Smooth muscle cell (in vitro differentiated cells): ENCODE data around the gene PLBD2. TPM values are rescaled to one million over a fixed set of nuclear protein-coding genes. Genes with fewer than 3 reads are reported as not detected.
"Not testable (repeated sequence)": the region's sequence is repeated elsewhere in the genome, so short reads cannot be mapped to it uniquely, and the experiment has no call there.

Source experiments
- DNase-seq: peaks from one replicate; lab custom pipeline; 2025; ENCODE audit not compliant: unreplicated experiment; lab: John Stamatoyannopoulos, UW
- H2AFZ ChIP-seq: fragments of 200-600 bp; sonication (generic); 2 replicates; pipeline ENCODE4 v1.6.0; 2016; ENCODE audit warnings: antibody characterized with exemption, low read depth, mild to moderate bottlenecking
- H3F3A ChIP-seq: fragments of 200-600 bp; sonication (generic); 2 replicates; pipeline ENCODE4 v1.6.0; 2017; ENCODE audit warnings: antibody characterized with exemption, low read depth
- H3K27ac ChIP-seq: fragments of 200-600 bp; sonication (generic); 2 replicates; pipeline ENCODE4 v1.5.1; 2016; ENCODE audit warnings: low read depth, mild to moderate bottlenecking
- H3K27me3 ChIP-seq: fragments of 200-600 bp; sonication (generic); 2 replicates; pipeline ENCODE4 v1.6.1; 2016; ENCODE audit warnings: low read depth, mild to moderate bottlenecking
- H3K36me3 ChIP-seq: fragments of 200-600 bp; sonication (generic); 2 replicates; pipeline ENCODE4 v1.5.1; 2016; ENCODE audit warnings: low read depth
- H3K4me1 ChIP-seq: fragments of 200-600 bp; sonication (generic); 2 replicates; pipeline ENCODE4 v1.5.1; 2016; ENCODE audit warnings: low read depth
- H3K4me2 ChIP-seq: fragments of 200-600 bp; sonication (generic); 2 replicates; pipeline ENCODE4 v1.6.0; 2016; ENCODE audit warnings: mild to moderate bottlenecking
- H3K4me3 ChIP-seq: fragments of 200-600 bp; sonication (generic); 2 replicates; pipeline ENCODE4 v1.5.1; 2016; ENCODE audit warnings: mild to moderate bottlenecking
- H3K79me2 ChIP-seq: fragments of 200-600 bp; sonication (generic); 2 replicates; pipeline ENCODE4 v1.6.0; 2016; ENCODE audit warnings: low read depth, mild to moderate bottlenecking
- H3K9ac ChIP-seq: fragments of 200-600 bp; sonication (generic); 2 replicates; pipeline ENCODE4 v1.6.0; 2016; ENCODE audit warnings: low read depth
- H3K9me3 ChIP-seq: fragments of 200-600 bp; sonication (generic); replicated peaks from 2 replicates; pipeline ENCODE4 v1.5.1; 2016; ENCODE audit warnings: low read depth
- H4K20me1 ChIP-seq: fragments of 200-600 bp; sonication (generic); 2 replicates; pipeline ENCODE4 v1.6.0; 2016; ENCODE audit warnings: low read depth
- CTCF ChIP-seq: fragments of 200-600 bp; sonication (generic); IDR thresholded peaks from 2 replicates; pipeline ENCODE4 v1.5.1; 2017; ENCODE audit warnings: borderline replicate concordance, mild to moderate bottlenecking, antibody characterized with exemption; ENCODE audit not compliant: insufficient read depth, poor library complexity, severe bottlenecking
- WGBS: methylation state at CpG from one replicate; pipeline ENCODE4 v1.1.7; 2016; ENCODE audit warnings: low lambda C conversion rate; 5-methylcytosine and 5-hydroxymethylcytosine counted together
- polyA plus RNA-seq: library from polyadenylated mRNA; unstranded; fragments of >200 nt; fragmentation: Nextera tagmentation; extraction: Ambion mirVana; gene quantifications from 2 replicates; pipeline ENCODE4 v1.2.1, GENCODE V29; 2016
- total RNA-seq: library from RNA; depleted of rRNA; stranded (reverse); fragments of >200 nt; gene quantifications from 2 replicates; pipeline ENCODE4 v1.2.3, GENCODE V29; 2014

The PLBD2 gene
- total and polyA plus RNA-seq, 2 experiments from 2014 or later: 19.6 to 32.9 TPM

- H3K4me2 ChIP-seq: no peak overlapping the region
- H3K27ac ChIP-seq: no peak overlapping the region
- no peaks in the 10 kb centered on the region for H3K27me3 ChIP-seq
- no peak overlapping the region for H3K4me3 ChIP-seq
- H3F3A ChIP-seq: no peaks in the 10 kb centered on the region
- no peak overlapping the region for H3K9ac ChIP-seq
- H3K4me1 ChIP-seq: no peaks in the 10 kb centered on the region
- H4K20me1 ChIP-seq: no peaks in the 10 kb centered on the region
- no peaks in the 10 kb centered on the region for H3K9me3 ChIP-seq
- DNase-seq: no peak
- TF ChIP-seq CTCF: no peak
- no peak overlapping the region for H2AFZ ChIP-seq
- WGBS: 90% methylated on average over 3 of the region's 3 CpGs
- H3K36me3 ChIP-seq: no peaks in the 10 kb centered on the region
- H3K79me2 ChIP-seq: no peaks in the 10 kb centered on the region
Observed at GRCh38 chr12:113347107-113347506, 11.3 kb upstream of the PLBD2 start.

- Histone ChIP-seq H3K4me2 (no peak overlapping the region), H3K4me1 (no peaks in the 10 kb centered on the region), H3K9me3 (no peaks in the 10 kb centered on the region), H3K4me3 (no peak overlapping the region), H3F3A (no peaks in the 10 kb centered on the region), H3K27ac (no peak overlapping the region), H3K27me3 (no peaks in the 10 kb centered on the region), H3K36me3 (no peaks in the 10 kb centered on the region), H2AFZ (no peak overlapping the region), H3K79me2 (no peaks in the 10 kb centered on the region), H3K9ac (no peak overlapping the region), H4K20me1 (no peaks in the 10 kb centered on the region)
- no peak for DNase-seq
- no peak for TF ChIP-seq CTCF
- 96% methylated on average over 2 of the region's 2 CpGs for WGBS
Observed at GRCh38 chr12:113347892-113348291, 10.5 kb upstream of the PLBD2 start.

- H3K4me1 ChIP-seq: no peaks in the 10 kb centered on the region
- H3K4me3 ChIP-seq: no peak overlapping the region
- WGBS: 84% methylated on average over 18 of the region's 19 CpGs
- no peak overlapping the region for H2AFZ ChIP-seq
- no peaks in the 10 kb centered on the region for H3F3A ChIP-seq
- no peaks in the 10 kb centered on the region for H3K79me2 ChIP-seq
- H3K27me3 ChIP-seq: no peaks in the 10 kb centered on the region
- no peak for TF ChIP-seq CTCF
- no peaks in the 10 kb centered on the region for H3K9me3 ChIP-seq
- no peak overlapping the region for H3K4me2 ChIP-seq
- H3K9ac ChIP-seq: no peak overlapping the region
- H3K27ac ChIP-seq: no peak overlapping the region
- H4K20me1 ChIP-seq: no peaks in the 10 kb centered on the region
- DNase-seq: no peak
- H3K36me3 ChIP-seq: no peaks in the 10 kb centered on the region
Observed at GRCh38 chr12:113348849-113349536, 9.4 kb upstream of the PLBD2 start.

- no peak for DNase-seq
- no peaks in the 10 kb centered on the region for H4K20me1 ChIP-seq
- no peak for TF ChIP-seq CTCF
Observed at GRCh38 chr12:113351089-113351488, 7.3 kb upstream of the PLBD2 start.

GRCh38 chr12:113354192-113354591 is 4.2 kb upstream of the PLBD2 start:
- not testable (repeated sequence) for H4K20me1 ChIP-seq, H3K9ac ChIP-seq, H3K4me1 ChIP-seq, H3K27me3 ChIP-seq, H3K36me3 ChIP-seq, DNase-seq, H3K4me3 ChIP-seq, H2AFZ ChIP-seq, H3K27ac ChIP-seq, H3K4me2 ChIP-seq, H3F3A ChIP-seq, H3K79me2 ChIP-seq, H3K9me3 ChIP-seq
- WGBS: 85% methylated on average over 7 of the region's 7 CpGs

More at GRCh38 chr12:113351089-113351488, 7.3 kb upstream of the PLBD2 start:
- Histone ChIP-seq H3K4me3 (no peak overlapping the region), H3K9ac (no peak overlapping the region), H3K9me3 (no peaks in the 10 kb centered on the region), H3K27ac (no peak overlapping the region), H3K4me2 (no peak overlapping the region), H3K79me2 (no peaks in the 10 kb centered on the region), H2AFZ (no peak overlapping the region), H3K27me3 (no peaks in the 10 kb centered on the region), H3F3A (no peaks in the 10 kb centered on the region), H3K4me1 (no peaks in the 10 kb centered on the region), H3K36me3 (no peaks in the 10 kb centered on the region)
